Prostate gland (tissue), 2 donors: ENCODE measurements around the gene PPP1R14C.

Experiments
- CTCF ChIP-seq, 4 experiments: fragments of 200-600 bp in 2 of 4; fragments of 450-650 bp in 2 of 4; sonication (generic) in 2 of 4; IDR thresholded peaks; 1 replicate in 3 of 4; 2 replicates in 1 of 4; pipeline ENCODE4 v1.5.1; 2016 to 2019; ENCODE audit warnings: antibody characterized with exemption in 4 of 4, mild to moderate bottlenecking in 2 of 4, moderate library complexity in 2 of 4
- POLR2A ChIP-seq: fragments of 450-650 bp; IDR thresholded peaks from one replicate; pipeline ENCODE4 v1.6.1; 2016; ENCODE audit warnings: antibody characterized with exemption, mild to moderate bottlenecking
- POLR2AphosphoS5 ChIP-seq: sonication (generic); formaldehyde crosslinking; IDR thresholded peaks from one replicate; pipeline ENCODE4 v1.6.1; 2017; ENCODE audit warnings: antibody characterized with exemption

- no peak for TF ChIP-seq CTCF (IDR thresholded peaks at IDR 0.05)
- no peak for TF ChIP-seq POLR2A
- no peak for TF ChIP-seq POLR2AphosphoS5
These were observed 87.3 kb downstream of the PPP1R14C start for GRCh38 chr6:150230164-150230561.
